Measurements from ENCODE around the gene EPHA1. TPM values are rescaled to one million over a fixed set of nuclear protein-coding genes. Genes with fewer than 3 reads are reported as not detected.

EPHA1 gene
- total RNA-seq, 1 experiment from 2014 or later: 1.2 TPM

DNA sequence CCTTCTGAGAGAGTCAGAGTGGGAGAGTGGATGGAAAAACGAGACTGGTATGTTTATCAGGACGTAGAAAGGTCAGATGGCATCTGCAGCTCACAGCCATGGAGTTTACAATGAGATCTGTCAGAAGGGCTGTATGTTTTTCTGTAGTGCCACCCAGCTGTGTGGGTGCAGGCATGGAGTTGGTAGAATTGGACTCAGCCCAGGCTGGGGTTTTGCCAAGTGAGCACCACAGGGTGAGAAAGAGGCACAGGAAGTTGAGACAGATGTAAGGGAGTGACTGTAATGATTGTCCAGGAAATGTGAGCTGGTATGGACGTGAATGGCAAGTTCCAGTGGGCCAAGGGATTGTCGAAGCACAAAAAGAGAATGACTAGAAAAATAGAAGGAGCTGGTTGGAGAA is 36.6 kb downstream of the EPHA1 start:
- H3K4me1 ChIP-seq (ENCODE audit: insufficient read depth, low read length, poor library complexity, severe bottlenecking): peaks cover 7% of the 10 kb centered on the region
- H3K27me3 ChIP-seq (replicated peaks; ENCODE audit: insufficient read depth, low read depth, low read length, poor library complexity): no peaks in the 10 kb centered on the region
- no peak overlapping the region for H3K4me3 ChIP-seq (ENCODE audit: low read depth, low read length, poor library complexity, severe bottlenecking)
- CTCF ChIA-PET: interaction anchor here (0.7 kb wide), 1 partner anchor 8 kb away, joined by 7 read pairs; no protein-coding TSS in a partner anchor
- POLR2A ChIA-PET (ENCODE audit: low non-redundant PET): no interaction called here
- no peak overlapping the region for H3K27ac ChIP-seq (ENCODE audit: low read depth, low read length, poor library complexity, severe bottlenecking)
- no peaks in the 10 kb centered on the region for H3K36me3 ChIP-seq (ENCODE audit: insufficient read depth, low read length, poor library complexity, severe bottlenecking)
- TF ChIP-seq, protein P1, sequence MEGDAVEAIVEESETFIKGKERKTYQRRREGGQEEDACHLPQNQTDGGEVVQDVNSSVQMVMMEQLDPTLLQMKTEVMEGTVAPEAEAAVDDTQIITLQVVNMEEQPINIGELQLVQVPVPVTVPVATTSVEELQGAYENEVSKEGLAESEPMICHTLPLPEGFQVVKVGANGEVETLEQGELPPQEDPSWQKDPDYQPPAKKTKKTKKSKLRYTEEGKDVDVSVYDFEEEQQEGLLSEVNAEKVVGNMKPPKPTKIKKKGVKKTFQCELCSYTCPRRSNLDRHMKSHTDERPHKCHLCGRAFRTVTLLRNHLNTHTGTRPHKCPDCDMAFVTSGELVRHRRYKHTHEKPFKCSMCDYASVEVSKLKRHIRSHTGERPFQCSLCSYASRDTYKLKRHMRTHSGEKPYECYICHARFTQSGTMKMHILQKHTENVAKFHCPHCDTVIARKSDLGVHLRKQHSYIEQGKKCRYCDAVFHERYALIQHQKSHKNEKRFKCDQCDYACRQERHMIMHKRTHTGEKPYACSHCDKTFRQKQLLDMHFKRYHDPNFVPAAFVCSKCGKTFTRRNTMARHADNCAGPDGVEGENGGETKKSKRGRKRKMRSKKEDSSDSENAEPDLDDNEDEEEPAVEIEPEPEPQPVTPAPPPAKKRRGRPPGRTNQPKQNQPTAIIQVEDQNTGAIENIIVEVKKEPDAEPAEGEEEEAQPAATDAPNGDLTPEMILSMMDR (conservative IDR thresholded peaks at IDR 0.05; ENCODE audit: low read depth, low read length): peak; percentile 64
- no peak for TF ChIP-seq EZH2 (IDR thresholded peaks at IDR 0.05; ENCODE audit: borderline replicate concordance, low read depth, low read length, poor library complexity, severe bottlenecking)
- BruUV-seq (replicated peaks): no TSS peak
- no peaks in the 10 kb centered on the region for H3K9me3 ChIP-seq (ENCODE audit: low read depth, low read length, poor library complexity, severe bottlenecking)
- intact Hi-C loops (cut with micrococcal nuclease; ENCODE audit: unreplicated experiment): no loop called here
- peak; percentile 86 for DNase-seq (ENCODE audit: low spot score)

DNA sequence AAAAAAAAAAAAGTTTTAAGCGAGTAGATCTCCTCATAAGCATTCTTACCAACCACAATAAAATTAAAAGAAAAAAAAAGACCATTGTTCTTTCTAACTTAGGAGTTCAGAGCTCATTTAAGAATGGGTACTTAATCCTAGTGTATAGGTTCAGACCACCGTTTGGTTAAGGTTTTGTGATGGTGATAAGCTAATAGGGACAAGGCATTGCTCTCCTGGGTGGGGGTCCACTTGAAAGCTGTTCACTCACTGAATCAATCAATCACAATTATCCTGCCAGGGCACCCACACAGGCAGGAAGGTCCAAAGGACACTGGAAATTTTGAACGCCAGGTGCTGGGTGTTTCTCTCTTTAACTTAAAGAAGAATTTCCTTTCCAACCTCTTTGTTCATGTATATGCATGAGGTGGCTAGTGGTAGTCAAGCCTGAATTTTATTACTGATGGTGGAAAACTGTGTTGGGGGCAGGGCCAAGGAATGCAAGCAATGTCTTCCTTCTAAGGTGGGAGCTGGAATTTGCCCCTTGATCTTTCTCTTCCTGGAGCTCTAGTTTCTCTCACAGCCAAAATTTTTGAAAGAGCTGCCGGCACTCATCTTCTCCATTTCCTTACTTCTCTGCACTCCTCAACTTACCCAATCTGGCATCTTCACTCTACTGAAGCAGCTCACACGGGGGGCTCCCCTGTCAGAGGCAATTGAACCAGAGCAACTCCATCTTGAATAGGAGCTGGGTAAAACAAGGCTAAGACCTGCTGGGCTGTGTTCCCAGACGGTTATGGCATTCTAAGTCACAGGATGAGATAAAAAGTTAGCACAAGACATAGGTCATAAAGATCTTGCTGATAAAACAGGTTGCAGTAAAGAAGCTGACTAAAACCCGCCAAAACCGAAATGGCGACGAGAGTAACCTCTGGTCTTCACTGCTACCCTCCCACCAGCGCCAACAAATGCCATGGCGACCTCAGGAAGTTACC is 38.7 kb downstream of the EPHA1 start:
- BruUV-seq (replicated peaks): no TSS peak
- POLR2A ChIA-PET (ENCODE audit: low non-redundant PET): no interaction called here
- no peak for TF ChIP-seq EZH2 (IDR thresholded peaks at IDR 0.05; ENCODE audit: borderline replicate concordance, low read depth, low read length, poor library complexity, severe bottlenecking)
- TF ChIP-seq, protein P1 (conservative IDR thresholded peaks at IDR 0.05; ENCODE audit: low read depth, low read length): no peak
- Histone ChIP-seq H3K27ac (ENCODE audit: low read depth, low read length, poor library complexity, severe bottlenecking) (no peak overlapping the region), H3K4me1 (ENCODE audit: insufficient read depth, low read length, poor library complexity, severe bottlenecking) (peaks cover 7% of the 10 kb centered on the region), H3K27me3 (replicated peaks; ENCODE audit: insufficient read depth, low read depth, low read length, poor library complexity) (peaks cover 10% of the 10 kb centered on the region), H3K36me3 (ENCODE audit: insufficient read depth, low read length, poor library complexity, severe bottlenecking) (no peaks in the 10 kb centered on the region), H3K4me3 (ENCODE audit: low read depth, low read length, poor library complexity, severe bottlenecking) (no peak overlapping the region), H3K9me3 (ENCODE audit: low read depth, low read length, poor library complexity, severe bottlenecking) (no peaks in the 10 kb centered on the region)
- intact Hi-C loops (cut with micrococcal nuclease; ENCODE audit: unreplicated experiment): no loop called here
- CTCF ChIA-PET: interaction anchor here (0.6 kb wide), 1 partner anchor 46 kb away, joined by 9 read pairs; no protein-coding TSS in a partner anchor
- DNase-seq (ENCODE audit: low spot score): no peak

DNA sequence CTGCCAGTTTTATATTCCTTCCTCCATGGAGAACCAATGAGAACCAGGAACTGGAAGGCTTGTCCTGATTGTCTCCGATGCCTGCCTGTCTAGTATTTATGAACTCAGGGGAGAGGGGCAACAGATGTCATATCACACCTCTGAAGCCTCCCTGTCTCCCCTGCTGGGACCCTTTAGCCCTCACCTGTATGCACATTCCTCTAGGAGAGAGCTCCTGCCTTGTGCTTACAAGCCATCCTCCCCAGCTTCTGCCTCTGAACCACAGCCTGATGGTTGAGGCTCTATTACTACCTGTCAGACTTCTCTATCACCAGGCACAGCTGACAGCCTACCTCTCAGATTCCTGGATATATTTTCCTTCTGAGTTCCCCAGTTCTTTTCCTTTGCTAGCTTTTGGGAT is 40.3 kb downstream of the EPHA1 start:
- no peak for DNase-seq (ENCODE audit: low spot score)
- peaks cover 26% of the 10 kb centered on the region for H3K27me3 ChIP-seq (replicated peaks; ENCODE audit: insufficient read depth, low read depth, low read length, poor library complexity)
- TF ChIP-seq, protein P1 (conservative IDR thresholded peaks at IDR 0.05; ENCODE audit: low read depth, low read length): no peak
- no peak for TF ChIP-seq EZH2 (IDR thresholded peaks at IDR 0.05; ENCODE audit: borderline replicate concordance, low read depth, low read length, poor library complexity, severe bottlenecking)
- H3K36me3 ChIP-seq (ENCODE audit: insufficient read depth, low read length, poor library complexity, severe bottlenecking): no peaks in the 10 kb centered on the region
- no TSS peak for BruUV-seq (replicated peaks)
- no peak overlapping the region for H3K27ac ChIP-seq (ENCODE audit: low read depth, low read length, poor library complexity, severe bottlenecking)
- CTCF ChIA-PET: interaction anchor here (0.6 kb wide), 1 partner anchor 35 kb away, joined by 5 read pairs; no protein-coding TSS in a partner anchor
- POLR2A ChIA-PET (ENCODE audit: low non-redundant PET): no interaction called here
- H3K4me3 ChIP-seq (ENCODE audit: low read depth, low read length, poor library complexity, severe bottlenecking): no peak overlapping the region
- H3K4me1 ChIP-seq (ENCODE audit: insufficient read depth, low read length, poor library complexity, severe bottlenecking): peaks cover 7% of the 10 kb centered on the region
- intact Hi-C loops (cut with micrococcal nuclease; ENCODE audit: unreplicated experiment): no loop called here
- H3K9me3 ChIP-seq (ENCODE audit: low read depth, low read length, poor library complexity, severe bottlenecking): no peaks in the 10 kb centered on the region

Data from A673 (cell line).